Middle frontal gyrus (tissue), 1 donor: ENCODE data around the gene XPOT.

Experiments
- DNase-seq: peaks from one replicate; pipeline ENCODE4 v3.0.0-alpha.2; 2015; ENCODE audit warnings: low spot score; ENCODE audit errors: extremely low spot score

Gene XPOT

DNA sequence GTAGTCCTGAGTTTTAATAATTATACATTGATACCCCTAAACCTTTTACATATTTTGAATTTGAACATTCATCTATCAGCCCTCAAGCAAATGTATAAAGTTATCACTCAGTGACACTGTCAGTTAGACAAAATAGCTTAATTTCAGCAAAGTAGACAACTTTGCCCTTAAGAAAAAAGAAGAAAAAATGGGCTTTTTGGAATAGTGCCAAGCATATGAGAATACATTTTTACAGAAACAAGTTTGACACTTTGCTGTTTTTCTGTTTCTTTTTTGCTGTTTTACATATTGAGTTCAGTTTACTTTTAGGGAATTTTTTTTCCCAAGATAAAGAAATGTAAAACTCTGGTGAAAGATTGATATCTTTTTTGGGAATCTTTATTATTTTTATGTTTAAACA lies 62.0 kb downstream of the XPOT start:
- DNase-seq, result no peak

DNA sequence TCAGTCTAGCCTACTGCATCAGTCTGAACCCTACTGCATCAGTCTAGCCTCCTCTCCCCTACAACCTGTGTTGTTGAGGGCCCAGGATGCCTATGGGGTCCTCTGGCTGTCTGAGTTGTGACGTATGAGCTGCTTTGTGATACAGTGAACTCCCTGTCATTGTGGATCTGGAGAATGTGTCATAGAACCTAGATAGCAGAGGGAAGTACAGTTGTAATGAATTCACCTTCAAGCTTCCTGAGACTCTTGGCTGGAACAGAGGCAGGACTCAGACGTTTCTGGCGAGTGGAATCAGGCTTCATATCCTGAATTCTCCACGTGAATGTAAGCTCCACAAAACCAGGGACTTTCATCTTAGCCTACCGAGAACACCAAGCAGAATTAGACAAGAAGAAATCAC lies 64.8 kb downstream of the XPOT start:
- DNase-seq, result no peak

DNA sequence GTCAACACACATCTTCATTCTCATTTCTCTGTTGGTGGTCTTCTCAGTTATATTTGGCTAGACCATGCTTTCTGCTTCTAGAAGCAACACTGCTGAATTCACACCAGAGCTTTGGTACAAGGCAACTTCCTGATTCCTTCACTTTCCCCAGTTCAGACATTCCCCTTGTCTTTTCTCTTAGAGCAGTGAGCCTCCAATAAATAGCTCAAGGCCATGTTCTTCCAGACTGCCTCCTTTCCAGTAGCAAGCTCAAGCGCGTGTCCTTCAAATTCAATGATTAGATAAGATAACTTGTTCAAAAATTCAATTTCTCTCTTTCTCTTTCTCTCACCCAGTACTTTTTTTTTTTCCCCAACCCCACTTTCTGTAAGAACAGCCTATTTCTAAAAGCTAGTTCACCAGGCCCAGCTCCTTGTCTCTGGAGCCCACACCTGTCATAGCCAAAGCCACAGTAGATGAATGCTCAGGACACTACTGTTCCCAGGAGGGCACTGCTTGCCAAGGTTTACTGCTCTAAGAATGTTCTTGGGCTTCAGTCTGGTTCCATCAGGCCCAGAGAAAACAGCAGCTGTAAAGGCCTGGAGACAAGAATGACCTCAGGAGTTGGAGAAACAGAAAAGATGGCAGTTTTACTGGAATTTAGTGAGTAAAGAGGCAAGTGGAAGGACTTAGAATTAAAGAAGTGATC lies 65.4 kb downstream of the XPOT start:
- DNase-seq, result no peak

DNA sequence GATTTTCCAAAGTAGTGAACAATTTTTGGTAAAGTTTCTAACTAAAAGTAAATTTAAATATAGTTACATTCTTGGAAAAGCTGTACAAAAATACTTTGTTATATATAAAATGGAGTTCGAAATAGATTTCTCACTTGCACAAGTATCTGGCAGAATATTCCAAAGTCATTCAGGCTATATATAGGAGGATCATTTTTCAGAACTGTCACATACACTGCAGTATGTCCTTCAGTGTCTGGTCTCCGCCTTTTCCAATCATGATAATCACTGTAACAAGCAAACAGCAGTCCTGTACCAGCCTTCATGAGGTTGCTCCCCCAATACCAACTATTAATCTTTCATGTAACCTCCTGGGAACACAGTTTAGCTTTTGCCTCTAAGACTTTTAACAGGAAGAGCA lies 66.3 kb downstream of the XPOT start:
- DNase-seq, result no peak

DNA sequence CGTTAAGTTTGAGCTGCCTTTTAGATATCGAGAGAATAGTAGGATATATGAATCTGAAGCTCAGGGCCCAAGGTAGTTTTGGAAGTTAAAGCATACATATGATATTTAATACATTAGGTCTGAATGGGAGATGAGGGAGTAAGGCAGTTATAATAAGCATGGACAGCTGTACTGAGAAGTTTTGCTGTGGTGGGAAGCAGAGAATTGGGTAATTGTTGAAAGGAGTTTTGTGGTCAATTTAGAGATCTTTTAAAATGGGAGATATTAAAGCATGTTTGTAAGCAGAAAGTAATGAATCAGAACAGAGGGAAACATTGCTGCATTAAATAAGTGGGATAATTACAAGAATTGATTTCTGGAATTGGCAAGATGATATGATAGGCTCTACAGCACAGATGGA lies 69.0 kb downstream of the XPOT start:
- DNase-seq, result no peak

DNA sequence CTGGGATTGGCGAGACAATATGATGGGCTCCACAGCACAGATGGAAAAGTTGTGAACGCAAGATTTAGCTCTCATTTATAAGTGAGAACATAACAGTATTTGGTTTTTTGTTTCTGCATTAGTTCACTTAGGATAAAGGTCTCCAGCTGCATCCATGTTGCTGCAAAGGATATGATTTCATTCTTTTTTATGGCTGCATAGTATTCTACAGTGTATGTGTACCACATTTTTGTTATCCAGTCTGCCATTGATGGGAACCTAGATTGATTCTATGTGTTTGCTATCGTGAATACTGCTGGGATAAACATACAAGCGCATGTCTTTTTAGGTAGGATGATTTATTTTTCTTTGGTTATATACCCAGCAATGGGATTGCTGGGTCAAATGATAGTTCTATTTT lies 71.3 kb downstream of the XPOT start:
- DNase-seq, result no peak

DNA sequence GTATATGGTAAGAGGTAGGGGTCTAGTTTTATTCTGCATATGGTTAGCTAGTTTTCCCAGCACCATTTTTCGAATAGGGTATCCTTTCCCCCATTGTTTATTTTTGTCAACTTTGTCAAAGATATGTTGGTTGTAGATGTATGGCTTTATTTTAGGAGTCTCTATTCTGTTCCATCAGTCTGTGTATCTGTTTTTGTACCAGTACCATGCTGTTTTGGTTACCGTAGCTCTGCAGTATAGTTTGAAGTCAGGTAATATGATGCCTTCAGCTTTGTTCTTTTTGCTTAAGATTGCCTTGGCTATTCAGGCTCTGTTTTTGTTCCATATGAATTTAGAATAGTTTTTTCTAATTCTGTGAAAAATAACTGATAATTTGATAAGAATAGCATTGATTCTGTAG lies 72.7 kb downstream of the XPOT start:
- no peak for DNase-seq

DNA sequence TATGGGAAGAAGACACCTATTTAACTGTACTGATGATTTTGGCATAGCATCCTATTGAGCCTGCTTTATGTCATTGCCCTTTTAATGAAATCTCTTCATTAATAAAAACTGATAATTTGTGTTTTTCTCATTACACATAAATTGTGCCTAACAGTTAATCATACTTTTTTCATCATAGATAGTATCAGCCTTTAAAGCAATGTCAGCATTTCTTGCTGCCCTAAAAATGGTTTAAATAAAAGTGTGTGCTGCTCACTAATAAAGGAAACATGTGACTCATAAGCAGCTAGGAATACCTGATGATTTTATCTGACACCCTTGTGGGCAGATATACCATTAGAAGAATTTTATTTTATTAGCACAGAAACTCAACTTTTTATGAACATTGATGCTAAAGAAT lies 74.5 kb downstream of the XPOT start:
- no peak for DNase-seq

DNA sequence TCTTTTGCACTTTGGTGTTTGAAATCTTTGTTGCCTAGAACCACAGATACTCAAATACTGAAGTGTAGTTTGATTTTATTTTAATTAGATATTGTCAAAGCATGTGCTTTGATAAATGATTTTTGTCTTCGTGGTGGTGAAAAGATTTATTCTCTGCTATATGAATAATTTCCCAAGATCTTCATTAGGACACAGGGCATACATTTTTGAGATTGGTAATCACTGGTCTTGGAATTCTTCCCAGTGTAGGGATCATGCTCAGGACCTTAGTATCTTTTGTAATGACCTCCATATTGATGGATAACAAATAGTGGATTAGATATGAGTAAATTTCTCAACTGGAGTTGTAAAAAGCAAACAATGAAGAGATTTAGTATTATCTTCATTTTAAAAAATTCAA lies 76.0 kb downstream of the XPOT start:
- no peak for DNase-seq

DNA sequence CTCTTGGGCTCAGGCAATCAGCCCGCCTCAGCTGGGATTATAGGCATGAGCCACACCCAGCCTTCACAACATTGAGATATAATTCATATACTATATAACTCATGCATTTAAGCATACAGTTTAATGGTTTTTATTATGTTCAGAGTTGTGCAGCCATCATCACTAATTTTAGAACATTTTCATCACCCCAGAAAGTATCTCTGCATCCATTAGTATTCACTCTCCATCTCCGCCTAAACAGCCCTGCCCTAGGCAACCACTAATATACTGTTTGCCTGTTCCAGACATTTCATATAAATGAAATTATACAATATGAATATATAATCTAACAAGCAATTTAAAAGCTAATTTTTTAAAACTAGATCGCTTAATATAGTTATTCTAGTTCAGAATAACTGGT lies 82.5 kb downstream of the XPOT start:
- no peak for DNase-seq

DNA sequence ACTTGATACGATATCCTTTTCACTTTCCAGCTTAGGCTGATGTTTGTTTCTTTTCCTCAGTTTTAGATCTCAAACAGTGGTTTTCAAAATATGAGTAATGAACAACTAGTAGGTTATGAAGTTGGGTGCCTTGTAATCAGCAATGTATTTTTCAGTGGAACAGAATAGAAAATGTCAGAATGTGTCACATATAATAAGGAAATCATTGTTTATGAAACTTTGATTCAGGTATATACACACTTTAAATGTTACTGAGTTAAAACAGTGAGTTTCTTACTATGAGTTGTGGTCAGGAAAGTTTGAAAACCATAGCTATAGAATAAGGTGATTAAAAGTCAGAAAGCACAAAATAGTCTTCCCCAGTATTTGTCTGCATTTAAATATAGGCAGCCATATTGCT lies 87.5 kb downstream of the XPOT start:
- no peak for DNase-seq

DNA sequence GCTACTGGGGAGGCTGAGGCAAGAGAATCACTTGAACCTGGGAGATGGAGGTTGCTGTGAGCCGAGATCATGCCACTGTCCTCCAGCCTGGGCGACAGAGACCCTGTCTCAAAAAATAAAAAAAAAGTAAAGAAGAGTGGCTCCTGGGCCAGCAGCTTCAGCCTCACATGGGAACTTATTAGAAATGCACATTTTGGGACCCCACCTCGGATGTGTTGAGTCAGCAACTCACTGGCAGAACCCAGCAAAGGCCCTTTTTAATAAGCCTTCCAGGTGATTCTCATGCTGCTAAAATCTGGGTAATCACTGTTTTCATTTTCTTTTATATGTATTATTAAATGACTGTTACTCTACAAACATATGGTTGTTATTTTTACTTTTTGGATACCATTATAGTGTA lies 89.3 kb downstream of the XPOT start:
- DNase-seq, result no peak

DNA sequence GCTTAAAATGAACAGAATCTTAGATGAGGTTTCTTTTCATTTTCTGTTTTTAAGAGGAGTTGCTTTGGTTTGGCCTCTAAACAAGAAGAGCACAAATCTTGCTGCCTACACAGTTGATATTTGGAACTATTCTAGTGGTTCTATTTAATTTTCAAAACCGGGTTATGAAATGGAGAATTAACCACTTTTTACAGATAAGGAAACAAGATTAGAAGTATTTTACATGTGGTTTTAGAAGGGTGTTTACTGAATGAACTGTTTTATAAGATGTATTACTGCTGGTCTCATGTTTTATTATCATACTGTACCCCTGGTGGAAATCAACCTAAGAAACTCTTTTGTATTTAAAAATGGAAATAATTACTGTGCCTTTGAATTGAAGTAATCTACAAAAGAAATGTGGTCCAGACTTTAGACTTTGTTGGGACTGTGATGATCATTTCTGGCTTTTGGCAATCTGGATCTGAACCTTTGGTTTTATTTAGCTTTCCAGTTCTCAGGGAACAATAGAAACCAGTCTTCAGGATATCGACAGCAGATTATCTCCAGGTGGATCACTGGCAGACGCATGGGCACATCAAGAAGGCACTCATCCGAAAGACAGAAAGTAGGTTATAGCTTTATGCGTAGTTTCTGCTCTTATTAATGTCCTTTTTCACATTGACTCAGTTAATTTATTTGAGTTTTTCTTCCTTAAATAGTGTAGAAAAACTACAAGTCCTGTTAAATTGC lies 91.0 kb downstream of the XPOT start:
- no peak for DNase-seq

DNA sequence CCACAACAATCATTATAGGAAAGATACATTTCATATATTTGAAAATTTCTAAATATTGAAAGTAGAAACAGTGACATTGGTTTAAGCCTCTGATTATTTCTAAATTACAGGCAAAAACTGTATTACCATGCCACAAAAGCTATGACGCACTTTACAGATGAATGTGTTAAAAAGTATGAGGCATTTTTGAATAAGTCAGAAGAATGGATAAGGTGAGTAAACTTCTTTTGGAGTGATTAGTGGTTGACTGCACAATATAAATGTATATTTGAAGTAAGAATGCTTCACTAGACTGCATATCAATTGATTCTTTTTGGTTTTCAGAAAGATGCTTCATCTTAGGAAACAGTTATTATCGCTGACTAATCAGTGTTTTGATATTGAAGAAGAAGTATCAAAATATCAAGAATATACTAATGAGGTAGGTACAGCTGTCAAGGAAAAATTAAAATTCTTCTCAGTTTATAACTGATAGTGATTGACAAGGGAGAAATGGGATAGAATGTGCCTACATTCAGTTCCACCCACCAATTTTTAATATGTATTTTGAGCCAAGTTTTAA lies 92.7 kb downstream of the XPOT start:
- DNase-seq, result no peak

DNA sequence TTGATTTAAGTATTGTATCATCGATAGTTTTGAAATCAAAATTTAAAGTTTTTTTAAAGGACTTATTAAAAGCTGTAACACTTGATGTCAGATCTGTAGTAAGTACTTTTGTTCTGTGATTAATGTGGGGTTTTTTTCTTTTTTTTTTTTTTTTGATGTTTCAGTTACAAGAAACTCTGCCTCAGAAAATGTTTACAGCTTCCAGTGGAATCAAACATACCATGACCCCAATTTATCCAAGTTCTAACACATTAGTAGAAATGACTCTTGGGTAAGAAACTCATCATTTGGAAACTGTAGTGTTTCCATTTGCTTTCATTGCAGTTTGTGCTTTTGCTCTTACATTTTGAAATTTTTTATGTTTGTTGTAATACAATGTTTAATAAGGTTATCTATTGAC lies 93.3 kb downstream of the XPOT start:
- no peak for DNase-seq

DNA sequence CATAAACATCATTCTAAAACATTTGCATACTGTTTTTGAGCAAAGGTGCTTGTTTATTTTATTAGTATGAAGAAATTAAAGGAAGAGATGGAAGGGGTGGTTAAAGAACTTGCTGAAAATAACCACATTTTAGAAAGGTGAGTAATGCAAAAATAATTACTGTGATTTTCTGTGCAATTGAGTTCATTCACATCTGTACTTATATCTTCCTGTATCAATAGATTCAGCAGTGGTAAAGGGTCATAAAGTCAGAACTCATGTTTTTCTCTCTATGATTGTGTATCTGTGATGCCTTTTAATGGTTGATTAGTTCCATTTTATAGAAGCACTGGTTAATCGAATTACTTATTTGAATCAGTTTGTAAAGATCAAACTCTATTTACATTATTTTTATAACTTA lies 93.7 kb downstream of the XPOT start:
- DNase-seq, result no peak

DNA sequence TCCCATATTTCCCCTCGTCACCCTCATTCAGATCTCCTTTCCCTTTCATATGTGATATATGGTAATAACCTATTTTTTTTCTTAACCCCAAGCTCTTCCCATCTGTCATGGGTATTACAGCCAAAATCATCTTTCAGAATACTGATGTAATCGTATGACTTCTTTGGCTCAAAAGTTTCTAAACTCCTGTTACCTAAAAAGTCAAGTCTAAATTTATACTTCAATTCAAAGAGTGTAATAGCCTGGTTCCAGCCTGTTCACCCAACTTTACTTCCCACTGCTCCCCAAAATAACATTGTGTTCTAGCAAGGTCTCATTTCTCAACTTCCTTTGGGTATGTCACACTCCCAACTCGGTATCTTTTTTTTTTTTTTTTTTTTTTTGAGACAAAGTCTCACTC lies 96.2 kb downstream of the XPOT start:
- peak; percentile 13 for DNase-seq
